ENCODE results near the gene TICRR. TPM values are rescaled to one million over a fixed set of nuclear protein-coding genes. Genes with fewer than 3 reads are reported as not detected.

TICRR gene
- total RNA-seq, 1 experiment from 2014 or later, result 8.5 TPM

GRCh38 chr15:89630974-89631901 is 56.0 kb downstream of the TICRR start:
- no peak overlapping the region for H3K27ac Mint-ChIP-seq (ENCODE audit: low read depth, unreplicated experiment)
- ChIA-PET POLR2A (no interaction called here), CTCF (interaction anchor here (0.7 to 1.2 kb wide), 2 partner anchors 13 to 15 kb away, joined by 3 read pairs; no protein-coding TSS in a partner anchor)
- no TSS peak for BruUV-seq (replicated peaks)
- peaks cover 7% of the 10 kb centered on the region for H3K9me3 Mint-ChIP-seq (ENCODE audit: unreplicated experiment)
- intact Hi-C loops (cut with micrococcal nuclease), result no loop called here
- H3K4me1 Mint-ChIP-seq (ENCODE audit: insufficient read depth, unreplicated experiment), result no peaks in the 10 kb centered on the region
- no peaks in the 10 kb centered on the region for H3K27me3 Mint-ChIP-seq (ENCODE audit: insufficient read depth, unreplicated experiment)
- H3K4me3 Mint-ChIP-seq (ENCODE audit: unreplicated experiment), result no peak overlapping the region
- no peak for DNase-seq (ENCODE audit: unreplicated experiment)
- H3K36me3 Mint-ChIP-seq (ENCODE audit: insufficient read depth, unreplicated experiment), result peaks cover 37% of the 10 kb centered on the region
- TF ChIP-seq, protein P1, sequence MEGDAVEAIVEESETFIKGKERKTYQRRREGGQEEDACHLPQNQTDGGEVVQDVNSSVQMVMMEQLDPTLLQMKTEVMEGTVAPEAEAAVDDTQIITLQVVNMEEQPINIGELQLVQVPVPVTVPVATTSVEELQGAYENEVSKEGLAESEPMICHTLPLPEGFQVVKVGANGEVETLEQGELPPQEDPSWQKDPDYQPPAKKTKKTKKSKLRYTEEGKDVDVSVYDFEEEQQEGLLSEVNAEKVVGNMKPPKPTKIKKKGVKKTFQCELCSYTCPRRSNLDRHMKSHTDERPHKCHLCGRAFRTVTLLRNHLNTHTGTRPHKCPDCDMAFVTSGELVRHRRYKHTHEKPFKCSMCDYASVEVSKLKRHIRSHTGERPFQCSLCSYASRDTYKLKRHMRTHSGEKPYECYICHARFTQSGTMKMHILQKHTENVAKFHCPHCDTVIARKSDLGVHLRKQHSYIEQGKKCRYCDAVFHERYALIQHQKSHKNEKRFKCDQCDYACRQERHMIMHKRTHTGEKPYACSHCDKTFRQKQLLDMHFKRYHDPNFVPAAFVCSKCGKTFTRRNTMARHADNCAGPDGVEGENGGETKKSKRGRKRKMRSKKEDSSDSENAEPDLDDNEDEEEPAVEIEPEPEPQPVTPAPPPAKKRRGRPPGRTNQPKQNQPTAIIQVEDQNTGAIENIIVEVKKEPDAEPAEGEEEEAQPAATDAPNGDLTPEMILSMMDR (IDR thresholded peaks at IDR 0.05; ENCODE audit: unreplicated experiment), result no peak

- no TSS peak for BruUV-seq (replicated peaks)
- Mint-ChIP-seq H3K36me3 (ENCODE audit: insufficient read depth, unreplicated experiment) (peaks cover 33% of the 10 kb centered on the region), H3K27ac (ENCODE audit: low read depth, unreplicated experiment) (no peak overlapping the region), H3K27me3 (ENCODE audit: insufficient read depth, unreplicated experiment) (no peaks in the 10 kb centered on the region), H3K4me1 (ENCODE audit: insufficient read depth, unreplicated experiment) (no peaks in the 10 kb centered on the region), H3K9me3 (ENCODE audit: unreplicated experiment) (peaks cover 7% of the 10 kb centered on the region), H3K4me3 (ENCODE audit: unreplicated experiment) (no peak overlapping the region)
- CTCF ChIA-PET, result interaction anchor here (0.6 kb wide), 1 partner anchor 25 kb away, joined by 3 read pairs; no protein-coding TSS in a partner anchor
- intact Hi-C loops (cut with micrococcal nuclease), result no loop called here
- POLR2A ChIA-PET, result no interaction called here
- TF ChIP-seq, protein P1 (IDR thresholded peaks at IDR 0.05; ENCODE audit: unreplicated experiment), result no peak
- no peak for DNase-seq (ENCODE audit: unreplicated experiment)
These were observed 56.6 kb downstream of the TICRR start for GRCh38 chr15:89631902-89632264.

GRCh38 chr15:89632563-89633430 is 57.5 kb downstream of the TICRR start:
- intact Hi-C loops (cut with micrococcal nuclease), result no loop called here
- no TSS peak for BruUV-seq (replicated peaks)
- DNase-seq (ENCODE audit: unreplicated experiment), result no peak
- Mint-ChIP-seq H3K9me3 (ENCODE audit: unreplicated experiment) (peaks cover 7% of the 10 kb centered on the region), H3K36me3 (ENCODE audit: insufficient read depth, unreplicated experiment) (peaks cover 25% of the 10 kb centered on the region), H3K4me3 (ENCODE audit: unreplicated experiment) (no peak overlapping the region), H3K27ac (ENCODE audit: low read depth, unreplicated experiment) (no peak overlapping the region), H3K4me1 (ENCODE audit: insufficient read depth, unreplicated experiment) (no peaks in the 10 kb centered on the region), H3K27me3 (ENCODE audit: insufficient read depth, unreplicated experiment) (no peaks in the 10 kb centered on the region)
- ChIA-PET CTCF (interaction anchor here (0.6 to 1.0 kb wide), 4 partner anchors 10 to 124 kb away, joined by 3 to 6 read pairs (median 4); no protein-coding TSS in a partner anchor), POLR2A (no interaction called here)
- TF ChIP-seq, protein P1 (IDR thresholded peaks at IDR 0.05; ENCODE audit: unreplicated experiment), result no peak

- Mint-ChIP-seq H3K36me3 (ENCODE audit: insufficient read depth, unreplicated experiment) (peaks cover 20% of the 10 kb centered on the region), H3K27me3 (ENCODE audit: insufficient read depth, unreplicated experiment) (no peaks in the 10 kb centered on the region), H3K27ac (ENCODE audit: low read depth, unreplicated experiment) (no peak overlapping the region)
These were observed 58.3 kb downstream of the TICRR start for GRCh38 chr15:89633585-89633984.

More at GRCh38 chr15:89633585-89633984, 58.3 kb downstream of the TICRR start:
- Mint-ChIP-seq H3K4me1 (ENCODE audit: insufficient read depth, unreplicated experiment) (no peaks in the 10 kb centered on the region), H3K9me3 (ENCODE audit: unreplicated experiment) (peaks cover 7% of the 10 kb centered on the region), H3K4me3 (ENCODE audit: unreplicated experiment) (no peak overlapping the region)
- POLR2A ChIA-PET, result no interaction called here
- BruUV-seq (replicated peaks), result no TSS peak
- intact Hi-C loops (cut with micrococcal nuclease), result no loop called here
- TF ChIP-seq, protein P1 (IDR thresholded peaks at IDR 0.05; ENCODE audit: unreplicated experiment), result no peak
- no peak for DNase-seq (ENCODE audit: unreplicated experiment)
- CTCF ChIA-PET, result interaction anchor here (1.0 kb wide), 1 partner anchor 15 kb away, joined by 4 read pairs; no protein-coding TSS in a partner anchor
